NCI-H2196 treated with DMSO at 0.1 percent for 48 hours (cell line): Measurements from ENCODE around the gene CACNA1A.
"Not testable (repeated sequence)": the region's sequence is repeated elsewhere in the genome, so short reads cannot be mapped to it uniquely, and the experiment has no call there.

Experiments used
- DNase-seq: peaks from one replicate; lab custom pipeline; 2025; ENCODE audit not compliant: unreplicated experiment; lab: John Stamatoyannopoulos, UW

CACNA1A gene

DNA sequence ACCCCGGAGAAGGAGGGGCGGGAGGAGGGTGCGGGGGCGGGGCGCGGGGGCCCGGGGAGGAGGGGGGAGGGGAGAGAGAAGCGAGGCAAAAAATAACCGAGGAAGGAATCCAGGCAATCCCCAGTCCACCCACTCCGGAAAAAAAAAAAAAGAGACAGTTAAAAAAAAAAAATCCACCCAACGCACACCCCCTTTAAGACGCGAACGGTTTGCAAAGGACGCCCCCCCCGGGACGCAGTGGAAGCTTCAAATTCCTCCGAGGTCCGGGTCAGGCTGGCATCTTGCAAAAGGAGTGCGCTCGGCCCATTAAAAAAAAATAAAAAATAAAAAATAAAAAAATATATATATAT is at the start of gene CACNA1A:
TSS of gene CACNA1A (minus strand) at position 9 of the 350 bp plus-strand sequence. CDS start 255 bp downstream, outside the sequence.
- DNase-seq: no peak

DNA sequence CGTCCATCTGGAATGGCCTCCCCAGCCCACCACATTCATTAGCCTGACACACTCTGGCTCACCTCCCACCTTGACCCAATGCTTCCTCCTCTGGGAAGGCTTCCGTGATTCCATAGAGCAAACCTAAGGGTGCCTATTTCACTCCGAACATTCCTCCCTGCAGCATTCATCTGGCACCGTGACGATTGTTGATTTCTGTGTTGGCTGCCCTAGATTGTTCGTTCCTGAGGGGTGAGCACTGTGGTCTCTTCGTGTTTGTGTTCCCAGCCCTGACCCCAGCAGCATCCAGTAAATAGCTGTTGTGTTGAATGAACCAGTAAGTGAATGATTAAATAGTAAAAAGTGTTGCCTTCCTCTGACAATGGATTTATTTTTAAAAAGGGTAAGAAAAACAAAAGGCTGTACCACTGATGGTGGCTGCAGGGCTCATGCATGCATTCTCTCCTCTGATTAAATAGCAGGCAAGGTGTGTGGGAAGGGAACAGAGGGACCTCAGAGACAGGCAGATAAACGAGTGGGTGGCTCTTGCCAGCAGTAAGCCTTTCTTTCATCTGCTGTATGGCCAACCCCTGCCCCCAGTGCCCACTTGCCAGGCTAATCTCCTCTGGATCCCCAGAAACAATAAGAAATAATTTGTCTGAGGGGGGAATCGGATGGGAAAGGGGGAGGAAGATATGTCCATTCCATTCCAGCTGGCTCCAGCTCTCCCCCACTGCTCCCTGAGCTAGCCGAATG is 48.4 kb upstream of the CACNA1A start:
- no peak for DNase-seq

DNA sequence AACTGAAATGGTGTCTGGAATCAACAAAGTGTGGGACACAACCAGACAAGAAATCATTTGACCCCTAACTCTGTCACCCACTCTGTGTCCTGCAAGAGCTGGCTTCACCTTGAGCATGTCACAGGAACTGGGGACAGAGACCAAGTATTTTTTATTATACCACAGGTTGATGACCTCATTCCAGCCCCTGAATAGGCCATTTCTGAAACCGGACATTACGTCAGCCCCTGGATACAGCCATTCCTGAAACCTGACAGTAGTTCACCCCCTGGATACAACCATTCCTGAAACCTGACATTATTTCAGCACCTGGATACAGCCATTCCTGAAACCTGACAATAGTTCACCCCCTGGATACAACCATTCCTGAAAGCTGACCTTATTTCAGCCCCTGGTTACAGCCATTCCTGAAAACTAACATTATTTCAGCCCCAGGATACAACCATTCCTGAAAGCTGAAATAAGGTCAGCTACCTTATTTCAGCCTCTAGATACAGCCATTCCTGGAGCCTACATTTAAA is 47.7 kb upstream of the CACNA1A start:
- DNase-seq: no peak

DNA sequence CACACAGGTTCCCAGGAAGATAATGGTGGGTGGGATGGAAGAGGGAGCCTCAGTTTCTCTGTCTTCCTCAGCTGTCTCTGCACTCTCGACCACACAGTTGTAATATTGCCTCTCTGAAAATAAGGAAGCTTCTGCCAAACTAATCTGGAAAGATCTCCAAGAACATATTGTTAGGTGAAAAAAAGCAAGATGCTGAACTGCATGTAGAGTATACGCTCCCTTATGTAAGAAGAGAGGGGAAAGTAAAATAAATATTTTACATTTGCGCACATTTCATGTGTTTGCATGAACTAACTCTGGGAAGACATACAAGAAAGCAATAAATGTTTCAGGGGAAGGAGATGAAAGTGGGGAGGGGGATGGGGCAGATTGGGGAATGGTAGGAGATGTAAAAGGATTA is 41.9 kb upstream of the CACNA1A start:
- no peak for DNase-seq

DNA sequence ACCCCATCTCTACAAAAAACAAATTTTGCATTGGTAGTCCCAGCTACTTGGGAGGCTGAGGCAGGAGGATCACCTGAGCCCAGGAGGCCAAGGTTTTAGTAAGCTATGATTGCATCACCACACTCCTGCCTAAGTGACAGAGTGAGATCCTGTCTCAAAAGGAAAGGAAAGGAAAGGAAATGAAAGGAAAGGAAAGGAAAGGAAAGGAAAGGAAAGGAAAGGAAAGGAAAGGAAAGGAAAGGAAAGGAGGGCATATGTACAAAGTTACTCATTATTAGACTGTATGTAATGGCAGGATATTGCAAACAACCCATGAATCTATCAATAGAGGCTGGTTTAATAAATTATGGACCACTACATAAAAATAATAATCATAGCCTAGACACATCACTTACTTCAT is 40.8 kb upstream of the CACNA1A start:
- no peak for DNase-seq

DNA sequence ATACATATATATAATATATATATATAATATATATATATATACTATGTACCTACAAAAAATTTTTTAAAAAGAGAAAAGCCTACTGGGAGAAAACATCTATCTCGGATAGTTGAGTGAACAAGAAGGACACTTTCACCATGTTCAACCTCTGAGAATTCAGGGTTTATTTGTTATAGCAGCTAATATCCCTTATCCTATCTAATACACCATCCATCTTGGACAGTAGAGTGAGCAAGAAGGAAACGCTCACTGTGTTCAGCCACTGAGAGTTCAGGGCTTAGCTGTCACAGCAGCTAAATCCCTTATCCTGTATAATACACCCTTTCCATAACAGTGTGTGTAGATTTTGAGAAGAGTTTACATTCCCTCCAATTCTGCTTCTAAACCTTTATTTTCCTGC is 38.1 kb upstream of the CACNA1A start:
- no peak for DNase-seq

DNA sequence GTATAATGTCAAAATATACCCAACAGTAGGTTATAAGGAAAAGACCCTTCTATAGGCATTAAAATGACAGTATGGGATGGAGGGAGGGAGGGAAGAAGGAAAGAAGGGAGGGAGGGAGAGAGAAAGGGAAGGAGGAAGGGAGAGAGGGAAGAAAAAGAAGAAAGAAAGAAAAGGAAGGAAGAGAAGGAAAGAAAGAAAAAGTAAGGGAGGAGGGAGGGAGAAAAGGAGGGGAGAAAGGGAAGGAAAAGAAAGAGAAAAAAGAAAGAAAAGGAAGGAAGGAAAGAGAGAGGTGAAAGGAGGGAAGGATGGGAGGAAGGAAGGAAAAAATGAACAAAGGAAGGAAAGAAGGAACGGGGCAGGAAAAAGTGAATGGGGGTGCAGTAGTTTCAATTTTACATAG is 35.3 kb upstream of the CACNA1A start:
- no peak for DNase-seq

GRCh38 chr19:13539332-13539731 is 33.1 kb upstream of the CACNA1A start:
- no peak for DNase-seq

DNA sequence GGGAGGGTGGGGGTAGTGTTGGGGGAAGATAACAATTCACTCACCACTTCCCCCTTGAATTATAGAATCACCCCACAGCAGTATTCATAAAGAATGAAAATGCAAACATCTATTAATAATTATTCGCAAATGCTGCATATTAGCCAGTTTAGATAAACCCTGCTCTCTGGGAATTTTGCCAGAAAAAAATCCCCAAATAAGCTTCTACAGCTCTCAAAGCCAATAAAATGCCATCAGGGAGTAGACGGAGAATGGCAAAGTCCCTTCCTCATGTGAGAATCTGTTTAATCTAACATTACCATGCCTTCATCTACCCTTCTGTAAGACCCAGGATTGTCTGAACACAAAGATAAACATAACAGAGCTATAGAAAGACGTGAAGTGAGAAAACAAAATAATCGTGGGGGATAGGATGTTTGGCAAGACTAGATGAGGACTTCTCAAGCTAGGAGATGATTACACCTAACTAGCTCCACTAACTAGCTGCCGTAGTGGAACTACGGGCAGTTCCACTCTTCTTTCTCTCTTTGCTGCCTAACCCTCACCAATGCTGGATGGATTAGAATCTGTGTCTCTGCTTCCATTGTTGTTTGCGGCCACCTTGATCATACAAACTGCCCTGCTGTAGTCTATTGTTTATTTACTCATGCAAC is 32.4 kb upstream of the CACNA1A start:
- no peak for DNase-seq

DNA sequence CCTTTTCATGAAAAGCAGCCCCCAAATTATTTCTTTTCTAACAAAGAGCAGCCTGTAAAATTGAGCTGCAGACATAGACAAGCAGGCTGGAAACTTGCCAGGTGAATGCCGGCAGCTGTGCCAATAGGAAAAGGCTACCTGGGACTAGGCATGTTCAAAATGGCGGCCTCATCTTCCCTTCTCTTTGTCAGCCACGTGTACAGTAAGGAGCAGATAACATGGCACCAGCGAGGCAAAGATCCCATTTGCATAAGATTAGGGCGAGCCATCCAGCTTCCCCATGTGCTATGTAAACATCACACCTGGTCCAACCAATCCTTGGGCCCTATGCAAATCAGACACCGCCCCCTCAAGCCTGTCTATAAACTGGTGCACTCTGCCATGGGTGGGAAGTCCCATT is 31.2 kb upstream of the CACNA1A start:
- DNase-seq: peak; percentile 98

- DNase-seq: peak; percentile 7
Measured at GRCh38 chr19:13530720-13531119, 24.4 kb upstream of the CACNA1A start.

- DNase-seq: not testable (repeated sequence)
Measured at GRCh38 chr19:13529721-13530120, 23.4 kb upstream of the CACNA1A start.

DNA sequence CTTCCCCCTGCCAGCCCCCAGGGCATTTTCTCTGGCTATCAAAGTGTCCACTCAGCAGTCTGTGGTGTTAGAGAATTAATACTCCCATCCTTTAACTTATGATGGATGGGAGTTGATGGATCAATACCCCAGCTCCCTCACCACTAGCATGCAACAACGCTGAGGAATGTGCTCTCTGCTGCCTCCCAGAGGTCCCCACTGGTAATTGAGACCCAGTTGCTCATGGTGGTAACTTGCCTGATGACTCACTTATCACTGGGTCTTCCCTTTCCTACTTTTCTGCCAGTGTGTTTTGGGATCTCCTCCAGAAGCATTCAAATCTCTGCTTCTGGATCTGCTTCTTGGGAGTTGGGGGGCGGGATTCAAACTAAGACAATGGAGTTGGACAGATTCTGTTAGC is 20.3 kb upstream of the CACNA1A start:
- DNase-seq: no peak

- DNase-seq: no peak
Measured at GRCh38 chr19:13521066-13521465, 14.8 kb upstream of the CACNA1A start.

DNA sequence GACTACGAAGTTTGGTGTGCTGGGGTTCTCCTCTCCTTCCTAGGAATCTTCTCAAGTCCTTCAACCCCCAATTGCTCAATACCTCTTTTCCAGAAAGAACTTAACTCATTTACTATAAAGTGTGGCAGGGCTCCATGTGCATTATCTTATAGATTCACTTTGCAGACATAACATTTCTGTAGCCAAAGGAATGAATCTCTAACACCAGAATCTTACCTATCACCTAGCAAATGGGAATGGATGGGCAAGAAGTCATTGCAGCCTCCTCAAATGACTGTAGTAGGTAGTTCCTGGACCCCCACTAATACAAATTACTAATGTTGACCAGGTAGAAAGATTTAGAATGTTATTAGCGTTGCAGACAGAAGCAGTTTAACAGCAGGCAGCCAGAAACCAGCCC is 5.7 kb upstream of the CACNA1A start:
- DNase-seq: no peak

DNA sequence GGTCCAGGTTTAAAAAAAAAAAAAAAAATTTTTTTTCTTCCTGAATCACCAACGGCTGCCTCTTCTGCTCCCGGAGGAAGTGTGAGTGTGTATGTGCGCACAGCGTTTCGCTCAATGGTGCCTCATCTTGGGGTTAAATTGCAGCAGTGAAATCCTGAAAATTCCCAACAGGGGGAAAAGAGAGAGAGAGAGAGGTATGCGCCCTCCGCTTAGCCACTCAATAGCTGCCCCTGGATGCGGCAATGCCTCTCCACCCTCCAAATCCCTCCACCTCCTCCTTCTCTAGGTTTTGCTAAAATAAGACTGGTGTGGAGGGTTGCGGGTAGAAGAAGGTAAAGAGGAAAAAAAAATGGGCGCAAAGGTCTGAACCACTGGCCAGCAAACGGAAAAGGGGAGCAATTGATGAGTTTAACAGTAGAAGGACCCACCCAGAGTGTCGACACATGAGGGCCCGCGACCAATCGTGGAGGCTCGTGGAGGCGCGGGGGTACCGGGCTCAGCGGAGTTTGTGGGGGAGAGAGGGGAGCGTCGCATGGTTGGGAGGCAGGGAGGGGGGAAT is 853 bp upstream of the CACNA1A start:
- DNase-seq: no peak

GRCh38 chr19:13505761-13506470 is 363 bp downstream of the CACNA1A start:
- DNase-seq: no peak

DNA sequence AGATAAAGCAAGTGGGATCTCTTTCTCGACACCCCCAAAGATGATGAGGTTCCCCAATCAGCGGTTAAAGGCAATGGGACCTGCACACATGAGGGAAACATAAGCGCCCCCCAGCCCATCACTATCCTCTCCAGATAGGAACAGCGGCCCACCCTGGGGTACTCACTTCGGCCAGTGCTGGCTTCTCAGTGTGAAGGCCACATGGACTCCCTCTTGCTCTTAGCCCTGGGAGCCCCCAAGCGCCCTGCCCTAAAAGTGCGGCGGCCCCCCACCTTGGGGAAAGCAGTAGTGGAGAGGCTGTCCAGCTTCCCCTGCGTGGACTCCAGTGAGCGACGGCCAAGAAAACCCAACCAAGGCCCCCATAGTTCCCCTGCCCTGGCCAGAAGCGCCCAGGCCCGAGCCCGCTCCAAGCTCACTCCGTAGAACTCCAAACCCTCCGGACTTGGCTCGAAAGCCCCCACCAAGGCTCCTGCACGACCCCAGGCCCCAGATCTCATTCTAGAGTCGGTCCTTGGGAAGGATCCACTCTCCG is 1.0 kb downstream of the CACNA1A start:
- DNase-seq: no peak

DNA sequence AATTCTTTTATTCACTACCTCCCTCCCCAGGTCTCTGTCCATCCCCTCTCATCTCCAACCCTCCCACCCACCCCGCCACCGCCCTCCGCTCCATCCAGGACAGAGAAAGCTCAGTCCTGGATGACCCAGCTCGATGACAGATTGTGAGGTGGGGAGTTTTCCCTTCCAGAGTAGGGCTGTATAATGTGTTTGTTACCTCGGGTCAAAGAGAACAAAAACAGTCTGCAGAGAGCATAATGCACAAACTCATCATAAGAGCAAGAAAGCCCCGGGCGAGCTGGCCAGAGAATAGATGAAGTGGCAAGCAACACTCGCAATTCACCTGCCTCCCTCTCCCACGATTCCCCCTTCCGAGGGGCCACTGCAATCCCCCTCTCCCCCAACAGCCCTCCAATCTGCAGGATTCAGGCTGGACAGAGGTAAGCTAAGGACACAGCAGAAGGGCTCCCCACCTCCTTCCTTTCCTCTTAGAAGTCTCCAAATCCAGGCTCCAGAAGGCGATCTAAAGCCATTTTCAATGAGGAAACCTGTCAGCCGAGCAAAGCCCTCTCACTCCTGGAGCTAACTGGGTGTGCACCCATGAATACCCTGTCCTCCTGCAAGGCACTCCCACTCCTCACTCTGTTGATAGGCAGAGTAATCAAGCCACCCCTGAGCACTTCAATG is 2.6 kb downstream of the CACNA1A start:
- DNase-seq: no peak

- DNase-seq: no peak
Measured at GRCh38 chr19:13502231-13502630, 4.0 kb downstream of the CACNA1A start.

DNA sequence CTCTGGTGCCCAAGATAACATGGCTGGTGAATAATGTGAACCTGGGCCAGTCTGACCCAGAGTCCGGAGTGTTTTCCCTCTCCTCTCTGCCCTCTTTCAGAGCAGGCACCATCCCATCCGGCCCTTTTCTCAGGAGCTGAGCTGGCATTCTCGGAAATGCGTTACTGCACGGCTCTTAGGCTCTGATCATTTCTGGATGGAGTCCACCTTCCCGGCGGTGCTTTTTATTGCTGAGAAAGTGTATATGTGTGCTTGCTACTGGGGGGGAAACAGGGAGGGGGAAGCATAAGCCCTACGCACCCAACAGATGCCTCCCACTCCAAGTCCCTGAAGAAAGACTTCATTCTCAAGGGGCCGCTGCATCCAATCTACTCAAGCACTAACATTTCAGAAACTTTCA is 6.6 kb downstream of the CACNA1A start:
- no peak for DNase-seq
